GM12891 (cell line): ENCODE measurements around the gene CELA2B.

Experiments used
- PAX5 ChIP-seq: IDR thresholded peaks from 2 replicates; pipeline ENCODE4 v1.6.1; 2011; ENCODE audit warnings: low read length, moderate library complexity, mild to moderate bottlenecking; ENCODE audit not compliant: insufficient read depth, severe bottlenecking
- POLR2A ChIP-seq: IDR thresholded peaks from 2 replicates; pipeline ENCODE4 v1.6.1; 2011; ENCODE audit warnings: low read depth, low read length, control low read depth
- POLR2AphosphoS5 ChIP-seq: IDR thresholded peaks from 2 replicates; pipeline ENCODE4 v1.6.1; 2011; ENCODE audit warnings: low read depth, low read length, control low read depth

- TF ChIP-seq POLR2A, result no peak
- TF ChIP-seq PAX5, result no peak
- no peak for TF ChIP-seq POLR2AphosphoS5
Observed at GRCh38 chr1:15428815-15429435, 47.0 kb upstream of the CELA2B start.
